Epithelial cell of proximal tubule (primary cell): ENCODE data around the gene CKB. TPM values are rescaled to one million over a fixed set of nuclear protein-coding genes. Genes with fewer than 3 reads are reported as not detected.

Experiments
- DNase-seq: peaks from one replicate; pipeline ENCODE4 v3.0.0-alpha.2; 2011; ENCODE audit warnings: low read depth
- H3K4me3 ChIP-seq: 2 replicates; pipeline ENCODE4 v1.5.1; 2011; ENCODE audit warnings: low read depth, mild to moderate bottlenecking, low read length
- CTCF ChIP-seq: conservative IDR thresholded peaks from 2 replicates; pipeline ENCODE4 v1.5.1; 2012; ENCODE audit warnings: low read depth, mild to moderate bottlenecking, low read length
- total RNA-seq: library from RNA; depleted of rRNA; stranded (reverse); fragments of >200 nt; gene quantifications from 2 replicates; pipeline ENCODE4 v1.2.3, GENCODE V29; 2015

CKB gene
- total RNA-seq, result 492 and 789 TPM in 2 replicates

DNA sequence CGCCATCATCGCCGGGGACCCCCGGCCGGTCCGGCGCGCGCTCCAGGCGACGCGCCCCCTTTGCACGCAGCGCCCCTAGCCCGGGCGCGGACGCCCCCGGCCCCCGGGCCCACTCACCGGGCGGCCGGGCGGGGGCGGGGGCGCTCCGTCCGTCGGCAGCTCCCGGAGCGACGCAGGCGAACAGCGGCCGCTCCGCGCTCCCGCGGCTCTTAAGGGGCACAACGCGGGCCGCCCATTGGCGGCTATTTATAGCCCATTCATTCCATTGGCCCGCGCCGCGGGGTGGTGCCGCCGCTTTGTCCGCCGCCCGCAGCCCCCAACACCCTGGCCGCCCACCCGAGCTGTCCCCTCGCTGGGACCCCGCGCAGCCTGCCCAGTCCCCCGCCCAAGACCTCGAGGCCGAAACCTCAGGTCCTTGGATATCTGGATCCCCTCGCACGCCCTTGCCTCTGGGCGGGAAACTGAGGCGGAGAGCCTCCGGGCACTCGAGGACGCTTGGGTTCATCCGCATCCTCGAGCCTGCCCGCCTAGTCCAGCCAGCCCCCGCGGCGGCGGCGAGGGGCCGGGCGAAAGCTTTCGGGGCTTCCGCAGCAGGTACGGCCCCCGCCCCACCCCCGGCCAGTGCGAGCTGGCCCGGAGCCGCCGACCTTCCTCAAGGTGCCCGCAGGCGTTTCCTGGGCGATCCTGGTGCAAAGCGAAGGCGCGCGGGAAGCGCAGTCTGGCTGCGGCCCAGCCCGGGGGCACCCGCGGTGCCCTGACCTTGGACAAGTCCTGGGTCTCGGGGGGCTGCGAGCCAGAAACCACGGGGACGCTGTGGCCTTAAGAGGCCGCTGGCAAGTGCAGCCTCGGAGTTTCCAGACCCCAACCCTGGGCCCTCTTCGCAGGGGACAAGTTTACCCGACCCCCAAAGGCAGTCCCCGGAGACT lies at the start of gene CKB:
Gene CKB, minus strand, starts transcription at position 182 of the 926 bp plus-strand sequence. CDS start 337 bp downstream, outside the sequence.
- peak within 1 kb of the TSS; percentile 72 for H3K4me3 ChIP-seq
- no peak for TF ChIP-seq CTCF
- DNase-seq, result no peak

DNA sequence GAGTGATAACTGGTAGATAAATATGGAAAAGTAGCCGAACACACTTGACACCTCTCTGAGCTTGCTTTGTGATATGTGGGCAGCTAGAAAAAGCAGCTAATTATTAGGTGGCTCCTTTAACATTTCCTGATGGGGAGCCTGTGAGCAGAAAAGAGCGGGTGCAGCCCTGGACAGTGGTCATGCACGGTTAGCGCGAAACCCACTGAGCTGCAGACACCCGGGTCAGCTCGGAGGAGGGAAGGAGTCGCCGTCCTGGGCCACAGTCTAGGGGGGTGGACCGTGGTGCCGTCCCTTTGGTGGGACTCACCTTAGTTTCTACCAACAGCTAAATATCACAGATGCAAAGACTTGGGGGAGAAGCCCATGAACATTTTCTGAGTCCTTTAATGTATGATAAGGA lies 46.8 kb upstream of the CKB start:
- no peak for TF ChIP-seq CTCF
- no peak overlapping the region for H3K4me3 ChIP-seq
- DNase-seq, result no peak

- H3K4me3 ChIP-seq, result no peak overlapping the region
- no peak for TF ChIP-seq CTCF
- no peak for DNase-seq
Measured at GRCh38 chr14:103568952-103569351, 46.3 kb upstream of the CKB start.

DNA sequence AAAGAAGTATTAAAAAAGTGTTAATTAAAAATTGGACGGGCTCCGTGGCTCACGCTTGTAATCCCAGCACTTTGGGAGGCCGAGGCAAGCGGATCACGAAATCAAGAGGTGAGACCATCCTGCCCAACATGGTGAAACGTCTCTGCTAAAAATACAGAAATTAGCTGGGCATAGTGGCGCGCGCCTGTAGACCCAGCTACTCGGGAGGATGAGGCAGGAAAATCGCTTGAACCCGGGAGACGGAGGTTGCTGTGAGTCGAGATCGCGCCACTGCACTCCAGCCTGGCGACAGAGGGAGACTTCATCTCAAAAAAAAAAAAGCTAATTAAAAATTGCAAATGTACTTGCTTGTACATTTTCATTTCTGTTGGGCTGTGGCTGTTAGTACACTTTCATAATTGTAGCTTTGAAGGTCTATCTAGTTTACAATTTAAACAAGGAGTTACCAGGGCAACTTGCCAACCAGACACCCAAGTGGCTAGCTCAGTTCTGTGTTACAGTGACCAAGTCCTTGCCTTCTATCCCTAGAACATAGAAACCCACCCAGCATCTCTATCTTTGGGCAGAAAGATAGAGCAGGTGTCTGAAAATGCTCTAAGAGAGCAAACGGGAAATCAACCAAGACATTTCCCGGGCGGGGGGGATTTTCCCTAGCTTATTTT lies 41.3 kb upstream of the CKB start:
- no peak for DNase-seq
- TF ChIP-seq CTCF, result no peak
- H3K4me3 ChIP-seq, result peak overlapping the region; percentile 97

DNA sequence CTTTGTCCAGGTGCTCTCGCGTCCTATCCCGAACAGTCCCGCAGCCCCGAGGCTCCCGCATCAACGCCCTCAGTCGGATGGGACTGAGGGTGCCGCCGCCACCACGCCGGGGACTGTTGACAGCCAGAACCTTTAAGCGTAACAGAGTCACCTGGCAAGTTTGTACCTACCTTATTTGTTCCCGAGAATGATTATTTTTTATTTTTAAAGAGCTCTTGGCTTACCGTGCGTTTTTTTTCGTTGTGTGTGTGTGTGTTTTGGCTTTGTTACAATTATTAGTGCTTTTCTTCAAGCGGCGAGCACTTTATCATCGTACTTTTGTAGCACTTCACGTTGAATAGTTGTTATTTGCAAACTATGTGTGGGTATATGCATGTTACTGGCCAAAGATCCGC lies 40.6 kb upstream of the CKB start:
- TF ChIP-seq CTCF, result no peak
- H3K4me3 ChIP-seq, result peak overlapping the region; percentile 97
- no peak for DNase-seq

DNA sequence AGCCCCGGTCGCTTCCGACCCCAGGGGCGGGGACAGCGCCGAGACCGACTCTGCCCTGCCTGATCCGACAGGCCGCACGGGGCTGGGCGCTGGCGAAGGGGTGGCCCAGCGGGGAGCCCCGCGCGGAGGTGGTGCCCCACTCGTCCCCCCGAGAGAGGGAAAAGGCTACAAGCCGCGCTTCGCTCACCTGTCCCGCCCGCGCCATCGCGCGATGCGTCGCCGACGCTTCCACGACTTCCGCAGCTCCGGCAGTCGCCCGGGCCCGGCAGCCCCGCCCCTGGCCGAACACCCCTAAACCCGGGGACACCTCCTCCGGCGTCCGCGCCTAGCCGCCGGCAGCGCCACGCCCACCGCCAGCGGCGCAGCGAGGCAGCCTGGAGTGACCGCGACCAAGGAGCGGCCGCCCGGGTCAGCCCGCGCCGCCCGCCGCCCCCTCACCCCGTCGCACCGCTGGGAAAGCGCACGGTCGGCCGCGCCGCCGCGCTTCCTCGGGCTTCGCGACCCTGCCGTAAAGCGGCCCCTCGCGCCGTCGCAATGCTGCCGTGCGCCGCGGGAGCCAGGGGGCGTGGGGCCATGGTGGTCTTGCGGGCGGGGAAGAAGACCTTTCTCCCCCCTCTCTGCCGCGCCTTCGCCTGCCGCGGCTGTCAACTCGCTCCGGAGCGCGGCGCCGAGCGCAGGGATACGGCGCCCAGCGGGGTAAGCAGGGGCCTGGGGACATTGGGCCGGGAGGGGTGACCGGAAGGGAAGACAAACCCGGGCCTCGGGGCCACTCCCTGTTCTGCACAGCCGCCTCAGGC lies 40.0 kb upstream of the CKB start, which contains the start of the genes BAG5 and COA8:
Gene BAG5, minus strand, starts transcription at position 229 of the 797 bp plus-strand sequence. CDS start 1,493 bp downstream, outside the sequence.
Gene COA8, plus strand, starts transcription at position 532 of the 797 bp plus-strand sequence. Its CDS starts 42 bp downstream, at position 574.
- DNase-seq, result no peak
- TF ChIP-seq CTCF, result no peak

More for the DNA sequence above, 40.0 kb upstream of the CKB start, which contains the start of the genes BAG5 and COA8:
- H3K4me3 ChIP-seq, result peak within 1 kb of the TSS; percentile 97
